Heart left ventricle (tissue), 16 donors: ENCODE measurements around the gene PPP1R37. TPM values are rescaled to one million over a fixed set of nuclear protein-coding genes. Genes with fewer than 3 reads are reported as not detected.

ENCODE experiments used
- ATAC-seq, 4 donors: fragments of 200-7000 bp; cut with Tn5 transposase; one replicate each; pipeline ENCODE4 v1.9.1; 2020 to 2022; ENCODE audit warnings: moderate library complexity in 4 of 4, mild to moderate bottlenecking in 3 of 4, moderate number of reproducible peaks in 1 of 4
- DNase-seq, 5 donors: peaks; one replicate each; pipeline ENCODE4 v3.0.0-alpha.2; 2020
- H3K27ac ChIP-seq, 12 donors: fragments of 200-600 bp; sonication (generic) in 4 of 12; one replicate each; pipeline versions ENCODE4 v1.5.0 to v1.8.0; 2016 to 2022; ENCODE audit warnings: mild to moderate bottlenecking in 2 of 12
- H3K27me3 ChIP-seq, 9 donors: fragments of 200-600 bp; sonication (generic) in 2 of 9; one replicate each; pipeline versions ENCODE4 v1.5.1 to v1.8.0; 2016 to 2022; ENCODE audit warnings: mild to moderate bottlenecking in 3 of 9
- H3K36me3 ChIP-seq, 9 donors: fragments of 200-600 bp; sonication (generic) in 2 of 9; one replicate each; pipeline versions ENCODE4 v1.5.0 to v1.8.0; 2018 to 2022; ENCODE audit warnings: mild to moderate bottlenecking in 2 of 9
- H3K4me1 ChIP-seq, 12 donors: fragments of 200-600 bp; sonication (generic) in 4 of 12; one replicate each; pipeline versions ENCODE4 v1.5.0 to v1.8.0; 2016 to 2022; ENCODE audit warnings: mild to moderate bottlenecking in 3 of 12
- H3K4me3 ChIP-seq, 12 donors: fragments of 200-600 bp; sonication (generic) in 4 of 12; one replicate each; pipeline versions ENCODE4 v1.5.0 to v1.8.0; 2017 to 2022; ENCODE audit warnings: mild to moderate bottlenecking in 9 of 12, moderate library complexity in 4 of 12
- H3K9me3 ChIP-seq, 12 donors: fragments of 200-600 bp; sonication (generic) in 4 of 12; one replicate each; pipeline versions ENCODE4 v1.5.0 to v1.8.0; 2016 to 2022; ENCODE audit warnings: mild to moderate bottlenecking in 1 of 12
- CTCF ChIP-seq, 12 donors: fragments of 200-600 bp; sonication (generic) in 4 of 12; IDR thresholded peaks; one replicate each; pipeline versions ENCODE4 v1.5.0 to v1.8.0; 2018 to 2022; ENCODE audit warnings: antibody characterized with exemption in 12 of 12, mild to moderate bottlenecking in 5 of 12
- POLR2A ChIP-seq, 2 donors: fragments of 450-650 bp; IDR thresholded peaks; one replicate each; pipeline ENCODE4 v1.6.1; 2017; ENCODE audit warnings: antibody characterized with exemption in 2 of 2, mild to moderate bottlenecking in 2 of 2, moderate library complexity in 2 of 2
- WGBS, 4 donors: extraction: QIAGEN DNeasy Blood & Tissue Kit in 2 of 4; methylation state at CpG; one replicate each; pipeline versions ENCODE4 v1.1.5 to v1.1.7; 2013 to 2018; 5-methylcytosine and 5-hydroxymethylcytosine counted together
- intact Hi-C, 10 donors: fragments of 100-400 bp; cut with DNase I; formaldehyde crosslinking; loops; one replicate each; pipeline versions ENCODE4 v1.11.1 to v1.14.2; 2022
- polyA plus RNA-seq, 2 donors: library from polyadenylated mRNA; stranded (reverse); fragments of 200-250 nt; gene quantifications; one replicate each; pipeline ENCODE4 v1.2.3, GENCODE V29; 2013
- total RNA-seq, 9 donors: library from RNA; depleted of rRNA in 2 of 9; stranded (reverse); fragments of >200 nt in 2 of 9; fragmentation: NEBNext Ultra II Directional in 3 of 9; extraction: Animal tissue kit (Norgen Biotek cat#: 25700) in 3 of 9; gene quantifications; one replicate each; pipeline versions ENCODE4 v1.1.0 to v1.2.4, GENCODE V29; 2016 to 2023
- donor health status: ischemic (EF 13 %, LVEDD 7.1; RV severe dilation, severe dysfunction).
- donor health status: healthy with polysubstance abuse.
- donor health status: DM: no; HTN: yes; CAD: no.
- donor health status: DM: no; HTN: no; CAD: no.
- donor health status: ischemic (EF 25% LVEDD 6.9; RV normal size, moderate dysfunction).
- donor health status: ischemic (EF 25% LVEDD 5.7; RV mildly dilated, moderate dysfunction).
- donor health status: healthy.
- donor health status: DM: yes; HTN: yes; CAD: no.
- donor health status: ischemic (EF 35%, LVEDD 5.7; RV mildly dilated, moderate dysfunction).
- donor health status: nonischemic (EF 11% LVEDD 7.7; RV severe dilation, severe dysfunction).
- donor health status: DM: yes; HTN: yes; CAD: no.
- donor health status: PGD.
- donor health status: ischemic (EF 29% LVEDD 5.4; RV normal size, mild dysfunction).
- donor health status: nonischemic (EF 23%, LVEDD 6.1; RV moderate dilation, normal function).

The PPP1R37 gene
- total and polyA plus RNA-seq, 11 donors, result 16.0 to 33.7 (median 18.9) TPM

GRCh38 chr19:45139286-45140143 lies 46.5 kb downstream of the PPP1R37 start:
- Histone ChIP-seq H3K36me3 (peaks cover 0 to 39% (median 25%) of the 10 kb centered on the region in 9 donors), H3K4me3 (no peak overlapping the region), H3K27ac (no peak overlapping the region), H3K27me3 (no peaks in the 10 kb centered on the region), H3K4me1 (peaks cover 0 to 25% (median 17%) of the 10 kb centered on the region in 12 donors), H3K9me3 (no peaks in the 10 kb centered on the region)
- intact Hi-C loops, result no loop called here
- DNase-seq, result no peak
- TF ChIP-seq CTCF (IDR thresholded peaks at IDR 0.05) (no peak), POLR2A (IDR thresholded peaks at IDR 0.05) (no peak)
- ATAC-seq, result no peak
- 94 to 97% (median 95%) methylated on average over 19 to 24 of the region's 24 CpGs for WGBS, 4 donors

DNA sequence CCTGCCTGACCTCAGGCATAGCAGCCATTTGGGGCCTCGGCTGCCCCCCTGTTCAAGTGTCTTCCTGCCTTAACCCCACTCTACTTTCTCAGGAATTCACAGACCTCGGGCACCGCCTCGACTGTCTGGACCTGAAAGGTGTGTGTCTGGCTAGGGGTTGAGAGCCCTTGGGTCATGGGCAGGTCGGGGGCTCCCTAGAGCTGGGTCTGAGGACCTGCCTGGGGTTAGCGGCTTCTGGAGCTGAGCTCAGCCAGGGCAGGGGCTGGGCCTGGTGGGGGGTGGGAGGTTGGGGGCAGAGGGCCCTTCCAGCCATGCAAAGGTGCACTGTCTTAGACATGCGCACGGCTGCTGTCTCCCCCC lies 47.1 kb downstream of the PPP1R37 start:
- Histone ChIP-seq H3K27me3 (no peaks in the 10 kb centered on the region), H3K36me3 (peaks cover 0 to 45% (median 31%) of the 10 kb centered on the region in 9 donors), H3K27ac (no peak overlapping the region), H3K4me3 (no peak overlapping the region), H3K4me1 (peaks cover 0 to 25% (median 17%) of the 10 kb centered on the region in 12 donors), H3K9me3 (no peaks in the 10 kb centered on the region)
- intact Hi-C loops, result no loop called here
- DNase-seq, result no peak
- no peak for ATAC-seq
- WGBS, 4 donors, result 86 to 94% (median 90%) methylated on average over 8 of the region's 8 CpGs
- TF ChIP-seq CTCF (IDR thresholded peaks at IDR 0.05) (no peak), POLR2A (IDR thresholded peaks at IDR 0.05) (no peak)

DNA sequence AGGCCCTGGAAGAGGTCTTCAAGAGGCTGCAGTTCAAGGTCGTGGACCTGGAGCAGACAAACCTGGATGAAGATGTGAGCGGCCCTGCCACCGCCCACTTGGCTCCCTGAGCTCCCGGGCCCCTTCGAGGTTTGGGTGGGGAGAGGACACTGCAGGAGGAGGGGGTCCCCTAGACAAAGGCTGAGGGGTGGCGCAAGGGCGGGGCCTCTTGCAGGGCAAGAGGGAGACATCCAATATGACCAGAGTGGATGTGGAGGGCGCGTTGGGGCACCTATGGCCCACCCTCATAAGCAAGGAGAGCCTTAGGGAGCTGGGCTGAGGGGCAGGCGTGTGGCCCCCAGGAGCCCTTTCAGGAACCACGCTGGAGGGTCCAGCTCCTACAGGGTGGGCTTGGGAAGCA lies 47.6 kb downstream of the PPP1R37 start:
- peaks cover 0 to 25% (median 17%) of the 10 kb centered on the region in 12 donors for H3K4me1 ChIP-seq
- DNase-seq, result no peak
- no peak overlapping the region for H3K27ac ChIP-seq
- no peak overlapping the region for H3K4me3 ChIP-seq
- no peak for ATAC-seq
- H3K27me3 ChIP-seq, result no peaks in the 10 kb centered on the region
- peaks cover 0 to 49% (median 35%) of the 10 kb centered on the region in 9 donors for H3K36me3 ChIP-seq
- TF ChIP-seq POLR2A (IDR thresholded peaks at IDR 0.05) (no peak), CTCF (IDR thresholded peaks at IDR 0.05) (no peak)
- intact Hi-C loops, result no loop called here
- no peaks in the 10 kb centered on the region for H3K9me3 ChIP-seq
- WGBS, 4 donors, result 90 to 98% (median 95%) methylated on average over 6 to 11 of the region's 11 CpGs

GRCh38 chr19:45141203-45141900 lies 48.4 kb downstream of the PPP1R37 start:
- Histone ChIP-seq H3K4me1 (peaks cover 0 to 22% (median 13%) of the 10 kb centered on the region in 12 donors), H3K27me3 (no peaks in the 10 kb centered on the region), H3K9me3 (no peaks in the 10 kb centered on the region), H3K36me3 (peaks cover 0 to 58% (median 38%) of the 10 kb centered on the region in 9 donors), H3K27ac (no peak overlapping the region), H3K4me3 (no peak overlapping the region)
- intact Hi-C loops, result no loop called here
- ATAC-seq, result no peak
- WGBS, 4 donors, result 94 to 96% (median 95%) methylated on average over 25 to 28 of the region's 28 CpGs
- no peak for DNase-seq
- TF ChIP-seq CTCF (IDR thresholded peaks at IDR 0.05), result no peak
- TF ChIP-seq POLR2A (IDR thresholded peaks at IDR 0.05), result no peak
